Hematopoietic multipotent progenitor cell treated with erythropoietin and hydrocortisone succinate and interleukin-3 and kit ligand, for 15 days (in vitro differentiated cells): ENCODE results near the gene RNASE4.
"Not testable (repeated sequence)": the region's sequence is repeated elsewhere in the genome, so short reads cannot be mapped to it uniquely, and the experiment has no call there.

Experiments
- DNase-seq: peaks from one replicate; pipeline ENCODE4 v3.0.0-alpha.2; 2015; ENCODE audit warnings: low spot score

Gene RNASE4

DNA sequence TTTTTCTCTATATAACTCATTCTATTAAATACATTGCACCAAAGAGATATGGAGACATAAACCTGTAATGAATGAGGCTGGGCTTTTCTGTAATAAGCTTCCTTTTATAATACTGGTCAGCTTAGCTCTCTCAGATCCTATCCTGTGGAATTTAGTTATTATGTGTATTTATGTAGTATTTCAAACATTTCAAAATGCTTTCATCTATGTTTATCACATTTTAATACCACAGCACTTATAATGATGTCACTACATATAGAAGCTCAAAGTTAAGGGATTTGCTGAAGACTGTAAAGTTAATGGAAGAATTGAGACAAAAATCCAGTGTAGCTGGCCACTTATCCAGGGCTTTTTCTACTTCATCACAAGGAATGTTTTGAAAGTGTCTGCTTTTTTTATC is 15.6 kb downstream of the RNASE4 start:
- DNase-seq: no peak

DNA sequence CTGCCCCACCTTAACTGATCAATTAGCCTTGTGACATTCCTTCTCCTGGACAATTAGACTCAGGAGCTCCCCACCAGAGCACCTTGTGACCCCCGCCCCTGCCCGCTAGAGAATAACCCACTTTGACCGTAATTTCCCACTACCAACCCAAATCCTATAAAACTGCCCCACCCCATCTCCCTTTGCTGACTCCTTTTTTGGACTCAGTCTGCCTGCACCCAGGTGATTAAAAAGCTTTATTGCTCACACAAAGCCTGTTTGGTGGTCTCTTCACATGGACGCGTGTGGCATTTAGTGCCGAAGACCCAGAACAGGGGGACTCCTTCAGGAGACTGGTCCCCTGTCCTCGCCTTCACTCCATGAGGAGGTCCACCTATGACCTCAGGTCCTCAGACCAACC is 16.6 kb downstream of the RNASE4 start:
- not testable (repeated sequence) for DNase-seq

DNA sequence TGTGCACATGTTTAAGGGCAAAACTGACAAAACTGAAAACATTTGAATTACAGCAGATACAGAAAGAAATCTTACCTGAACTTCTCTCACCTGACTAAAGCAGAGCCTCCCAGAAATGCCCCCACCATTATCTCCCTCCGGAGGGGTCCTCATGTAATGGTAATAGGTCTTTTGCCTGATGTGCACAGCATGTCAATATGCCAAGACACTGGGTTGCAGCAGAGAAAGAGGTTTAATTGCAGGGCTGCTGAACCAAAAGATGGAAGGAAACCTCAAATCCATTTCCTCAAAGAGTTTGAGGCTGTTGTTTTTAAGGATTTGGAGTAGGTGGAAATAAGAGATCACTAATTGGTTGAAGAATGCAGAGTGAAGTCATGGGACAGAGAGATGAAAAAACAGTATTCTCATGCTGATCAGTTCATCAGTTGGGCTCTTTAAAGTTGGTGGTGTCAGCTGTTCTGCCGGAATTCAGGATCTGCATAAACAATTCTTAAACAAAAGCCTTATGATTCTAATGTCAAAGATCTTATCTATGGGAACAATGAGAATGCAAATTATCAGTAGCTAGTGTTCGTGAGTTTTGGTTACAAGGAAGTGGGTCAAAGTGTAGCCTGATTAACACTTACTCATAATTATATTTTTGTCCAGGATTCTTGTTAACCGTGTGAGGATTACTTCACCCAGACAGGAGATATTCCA is 22.4 kb downstream of the RNASE4 start:
- DNase-seq: no peak

DNA sequence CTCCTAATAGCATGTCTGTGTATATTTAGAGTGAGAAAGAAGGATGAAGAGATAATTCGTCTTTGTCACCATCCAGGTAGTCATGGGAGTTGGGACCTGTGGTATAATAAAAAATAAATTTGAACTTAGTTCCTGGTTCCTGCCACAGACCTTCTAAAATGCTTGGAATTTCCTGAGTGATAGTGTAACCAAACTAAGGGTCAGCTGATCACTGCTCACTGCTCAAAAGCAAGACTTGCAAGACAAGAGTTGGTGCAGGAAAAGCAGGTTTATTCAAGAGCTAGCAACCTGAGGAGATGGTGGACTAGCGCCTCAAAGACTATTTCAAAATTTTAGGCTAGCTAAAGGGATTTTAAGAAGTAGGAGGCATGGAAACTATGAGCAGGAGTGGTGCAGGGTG is 23.3 kb downstream of the RNASE4 start:
- DNase-seq: no peak

DNA sequence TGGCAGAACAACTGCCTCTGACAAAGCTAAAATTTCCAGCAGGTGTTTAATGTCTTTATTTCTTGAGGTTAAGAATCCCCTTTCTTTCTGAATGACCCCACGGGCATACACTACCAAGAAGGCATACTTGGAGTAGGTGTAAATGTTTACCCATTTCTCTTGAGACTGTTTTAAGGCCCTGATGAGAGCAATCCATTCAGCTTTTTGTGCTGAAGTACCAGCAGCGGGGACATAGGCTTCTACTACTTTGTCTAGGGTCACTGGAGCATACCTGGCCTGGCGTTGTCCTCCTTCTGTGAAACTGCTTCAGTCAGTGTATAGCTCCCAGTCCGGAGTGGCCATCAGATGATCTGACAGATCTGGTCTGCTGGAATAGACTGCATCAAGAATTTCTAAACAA is 26.9 kb downstream of the RNASE4 start:
- peak; percentile 35 for DNase-seq

DNA sequence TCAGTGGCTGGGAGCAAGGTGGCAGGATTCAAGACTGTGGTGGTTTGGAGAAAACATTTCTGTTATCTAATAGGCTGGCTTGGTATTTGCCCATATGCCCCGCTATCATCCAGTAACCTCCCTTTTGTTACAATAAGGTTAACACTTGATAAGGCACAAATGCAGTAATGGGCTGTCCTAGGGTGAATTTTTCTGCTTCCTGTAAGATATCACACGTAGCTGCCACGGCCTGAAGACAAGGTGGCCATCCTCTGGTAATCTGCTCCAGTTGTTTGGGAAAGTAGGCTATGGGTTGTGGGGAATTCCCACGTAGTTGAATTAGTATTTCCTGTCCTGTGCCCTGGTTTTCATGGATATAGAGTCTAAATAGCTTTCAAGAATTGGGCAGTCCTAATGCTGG is 27.3 kb downstream of the RNASE4 start:
- peak; percentile 70 for DNase-seq

DNA sequence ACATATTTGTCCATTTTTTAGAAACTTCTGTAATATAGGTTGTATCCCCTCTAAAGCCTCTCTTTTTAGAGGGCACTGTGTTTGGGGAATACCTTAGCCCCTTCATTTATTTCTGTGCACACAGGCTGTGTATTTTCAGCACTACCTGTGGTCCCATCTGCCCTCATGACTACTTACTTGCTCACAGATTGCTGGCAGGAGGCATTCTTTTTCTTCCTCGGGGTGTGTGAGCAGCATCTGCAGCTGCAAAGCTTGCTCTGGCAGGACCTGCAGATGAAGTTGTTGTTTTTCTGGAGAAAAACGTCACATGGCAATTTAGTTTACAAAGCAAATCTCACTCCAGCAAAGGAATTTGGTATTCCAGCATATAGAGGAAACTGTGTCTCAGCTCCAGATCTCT is 28.5 kb downstream of the RNASE4 start:
- DNase-seq: no peak

DNA sequence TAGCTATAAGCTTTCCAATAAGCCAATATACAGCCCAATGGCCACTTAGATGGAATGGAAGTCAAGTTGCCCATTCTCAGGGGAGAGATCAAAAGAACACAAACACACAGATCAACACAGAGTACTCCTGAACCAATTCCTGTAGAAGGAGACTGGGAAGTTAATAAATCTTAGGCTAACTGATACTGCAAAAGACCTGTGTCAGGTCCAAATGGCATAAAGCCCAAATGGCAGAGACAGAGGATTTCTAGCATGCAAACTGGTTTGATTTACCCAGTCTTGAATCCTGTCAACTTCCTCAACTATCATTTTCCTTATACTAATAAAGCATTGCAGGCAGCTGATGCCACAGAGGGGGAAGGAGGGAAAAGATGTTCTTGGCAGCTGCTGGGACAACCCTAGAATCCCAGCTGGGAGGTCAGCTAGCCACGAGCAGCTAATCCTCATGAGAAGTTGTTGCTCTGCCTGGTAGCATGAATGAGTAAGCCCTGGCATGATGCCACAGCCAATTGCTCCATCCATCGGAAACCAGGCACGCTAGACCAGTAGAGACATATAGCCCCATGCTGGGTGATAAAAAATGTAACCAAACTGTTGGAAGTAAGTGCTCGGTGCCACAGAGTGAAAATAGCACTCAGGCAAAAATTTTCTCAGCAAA is 30.4 kb downstream of the RNASE4 start:
- no peak for DNase-seq

DNA sequence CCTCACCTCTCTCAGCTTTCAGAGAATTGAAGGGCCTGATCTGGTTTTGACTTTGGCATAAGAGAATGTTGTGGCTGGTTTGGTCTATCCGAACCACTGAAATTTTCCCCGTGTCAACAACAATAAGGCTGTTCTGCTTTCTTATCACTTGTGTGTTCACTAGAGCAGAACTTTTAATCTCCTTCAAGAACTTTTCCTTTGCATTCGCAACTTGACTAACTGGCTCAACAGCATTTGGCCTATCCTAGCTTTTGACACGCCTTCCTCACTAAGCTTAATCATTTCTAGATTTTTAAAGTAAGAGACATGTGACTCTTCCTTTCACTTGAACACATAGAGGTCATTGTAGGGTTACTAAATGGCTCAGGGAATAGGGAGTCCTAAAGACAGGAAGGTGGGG is 35.4 kb downstream of the RNASE4 start:
- DNase-seq: no peak

DNA sequence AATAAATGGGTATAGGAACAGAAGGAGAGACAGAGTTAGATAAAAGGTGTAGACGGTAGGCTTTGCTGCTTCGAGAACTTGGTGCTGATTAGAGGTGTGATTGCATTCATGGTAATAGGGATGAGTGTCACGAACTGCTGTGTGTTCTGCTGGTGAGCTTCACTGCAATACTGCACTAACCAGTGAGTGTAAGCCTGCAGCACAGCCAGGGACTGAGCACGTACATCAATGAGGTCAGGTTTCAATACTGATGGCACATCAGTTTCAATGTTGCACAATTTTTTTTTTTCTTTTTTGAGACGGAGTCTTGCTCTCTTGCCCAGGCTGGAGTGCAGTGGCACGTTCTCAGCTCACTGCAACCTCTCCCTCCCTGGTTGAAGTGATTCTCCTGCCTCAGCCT is 36.4 kb downstream of the RNASE4 start:
- DNase-seq: no peak

DNA sequence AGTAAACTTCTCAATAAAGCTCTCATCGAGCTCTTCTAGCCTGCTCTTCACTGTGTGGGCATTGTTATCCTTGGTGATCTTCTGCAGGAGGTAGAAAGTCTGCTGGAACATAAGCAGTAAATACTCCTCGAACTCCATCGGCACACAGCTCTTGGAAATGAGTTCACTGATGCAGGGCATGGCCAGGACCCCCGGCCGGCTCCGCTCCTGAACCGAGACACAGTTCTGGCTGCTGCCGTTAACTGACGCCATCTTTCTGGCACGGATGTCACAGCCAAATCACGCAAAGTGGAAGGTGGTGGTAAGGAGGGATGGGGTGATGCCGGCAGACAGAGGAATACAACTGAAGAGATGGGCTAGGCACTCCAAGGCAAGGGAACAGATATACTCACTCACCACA is 37.7 kb downstream of the RNASE4 start:
- DNase-seq: no peak

DNA sequence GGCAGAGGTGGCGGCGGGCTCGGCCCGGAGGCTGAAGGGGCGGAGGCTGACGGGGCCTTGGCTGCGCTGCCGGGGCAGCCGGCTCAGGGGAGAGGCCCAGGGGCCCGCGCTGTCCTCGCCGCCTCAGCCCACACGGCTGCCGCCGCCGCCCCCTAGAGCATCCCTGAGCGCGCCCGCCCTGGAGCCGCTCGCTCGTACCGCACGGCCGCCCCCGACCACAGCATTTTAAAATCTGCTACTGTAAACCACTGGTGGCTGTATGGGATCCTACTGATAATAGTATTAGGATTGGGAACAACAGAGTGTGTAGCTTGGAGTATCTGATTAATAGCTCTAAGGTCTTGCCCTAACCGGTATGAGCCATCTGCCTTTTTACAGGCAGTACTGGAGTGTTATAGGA is 39.1 kb downstream of the RNASE4 start:
- DNase-seq: no peak

DNA sequence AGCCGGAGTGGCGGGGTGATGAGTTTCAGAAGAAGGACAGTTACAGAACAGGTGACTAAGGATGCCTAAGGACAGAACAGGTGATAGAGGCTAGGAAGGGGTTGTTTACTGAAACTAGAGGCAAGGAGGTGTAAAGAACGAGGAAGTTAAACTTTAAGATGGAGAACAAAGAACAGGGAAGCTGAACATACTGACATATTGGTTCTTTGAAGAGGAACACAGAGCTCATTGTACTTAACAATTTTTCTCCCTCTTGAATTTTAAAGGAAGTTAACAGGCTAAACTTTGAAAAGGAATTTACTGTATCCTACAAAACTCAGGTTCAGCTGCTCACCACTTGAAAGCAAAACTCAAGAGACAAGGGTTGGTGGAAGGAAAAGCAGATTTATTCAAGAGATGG is 41.8 kb downstream of the RNASE4 start:
- DNase-seq: not testable (repeated sequence)

DNA sequence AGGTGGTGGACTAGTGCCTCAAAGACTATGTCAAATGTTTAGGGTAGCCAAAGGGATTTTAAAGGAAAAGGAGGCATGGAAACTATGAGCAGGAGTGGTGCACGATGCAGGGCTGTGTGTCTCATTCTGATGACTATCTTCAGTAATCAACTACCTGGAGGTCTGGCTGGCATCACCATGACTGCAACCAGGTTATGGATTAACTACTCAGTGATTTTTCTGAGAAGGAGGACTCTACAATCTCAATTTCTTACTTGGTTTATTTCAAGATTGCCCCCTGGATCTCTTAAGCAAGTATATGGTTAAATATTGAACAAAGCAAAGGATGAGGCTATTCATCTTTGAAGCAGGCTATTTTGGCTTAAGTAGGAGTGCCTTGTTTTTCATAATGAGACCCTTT is 42.2 kb downstream of the RNASE4 start:
- no peak for DNase-seq

DNA sequence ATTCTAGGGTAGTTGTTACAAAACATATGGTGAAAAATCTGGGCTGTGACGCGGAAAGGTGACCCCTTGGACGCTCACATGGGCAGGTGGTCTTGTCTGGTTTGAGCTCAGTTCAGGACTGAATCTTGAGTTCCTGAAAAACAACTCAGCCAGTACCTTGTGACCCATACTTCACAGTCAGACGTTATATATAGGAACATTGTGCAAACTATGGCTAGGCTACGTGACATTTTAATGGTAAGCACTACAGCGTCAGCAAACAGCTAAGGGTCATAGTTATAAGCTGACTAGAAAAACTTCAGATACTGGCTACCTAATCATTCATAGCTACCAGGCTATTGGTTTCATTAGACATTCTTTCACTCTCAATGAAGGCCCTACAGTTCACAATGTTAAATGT is 46.5 kb downstream of the RNASE4 start:
- no peak for DNase-seq

DNA sequence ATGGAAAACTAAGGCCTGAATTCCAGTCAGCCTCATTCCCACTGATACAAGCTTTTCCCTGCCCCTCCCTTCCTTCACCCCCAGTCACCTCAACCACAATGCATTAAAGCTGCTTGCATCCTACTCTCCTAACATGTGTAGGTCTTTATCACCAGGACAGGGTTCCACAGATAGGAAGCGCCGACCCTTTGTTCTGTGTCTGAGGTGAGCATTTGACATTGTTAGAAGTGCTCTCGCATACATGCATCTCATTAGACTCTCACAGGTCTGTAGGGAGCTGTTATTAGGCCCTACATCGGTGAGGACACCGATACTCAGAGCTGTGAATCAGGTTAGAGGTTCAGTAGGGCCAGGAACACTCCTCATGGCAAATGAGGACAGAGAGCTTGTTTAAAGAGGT is 48.1 kb downstream of the RNASE4 start:
- no peak for DNase-seq

DNA sequence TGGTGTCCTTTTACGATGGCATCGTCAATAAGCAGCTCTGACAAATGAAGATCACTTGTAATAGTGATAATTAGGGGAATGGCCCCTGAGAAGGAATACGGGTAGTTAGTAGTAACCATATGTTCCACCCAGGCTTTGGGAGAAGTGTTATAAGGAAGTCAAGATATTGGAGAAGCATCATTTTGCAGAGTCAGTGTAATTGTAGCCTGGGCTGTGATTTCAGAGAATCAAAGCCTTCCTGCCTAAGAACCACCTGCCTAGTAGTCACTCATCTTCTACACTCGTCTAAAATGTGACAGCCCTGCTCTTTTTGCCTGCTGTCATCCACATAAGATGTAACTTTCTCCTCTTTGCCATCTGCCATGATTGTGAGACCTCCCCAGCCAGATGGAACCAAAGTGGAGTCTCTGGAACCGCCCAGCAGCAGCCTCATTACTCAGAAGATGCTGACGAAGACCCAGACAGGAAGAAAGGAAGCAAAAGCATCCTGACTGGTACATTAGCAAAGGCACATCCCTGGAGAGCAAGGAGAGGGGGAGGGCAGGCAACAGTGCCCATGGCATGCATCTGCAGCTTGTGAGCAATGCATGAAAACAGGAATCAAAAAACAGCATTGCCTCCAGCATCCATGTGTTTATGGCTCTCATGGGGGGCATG is 48.7 kb downstream of the RNASE4 start:
- DNase-seq: no peak

DNA sequence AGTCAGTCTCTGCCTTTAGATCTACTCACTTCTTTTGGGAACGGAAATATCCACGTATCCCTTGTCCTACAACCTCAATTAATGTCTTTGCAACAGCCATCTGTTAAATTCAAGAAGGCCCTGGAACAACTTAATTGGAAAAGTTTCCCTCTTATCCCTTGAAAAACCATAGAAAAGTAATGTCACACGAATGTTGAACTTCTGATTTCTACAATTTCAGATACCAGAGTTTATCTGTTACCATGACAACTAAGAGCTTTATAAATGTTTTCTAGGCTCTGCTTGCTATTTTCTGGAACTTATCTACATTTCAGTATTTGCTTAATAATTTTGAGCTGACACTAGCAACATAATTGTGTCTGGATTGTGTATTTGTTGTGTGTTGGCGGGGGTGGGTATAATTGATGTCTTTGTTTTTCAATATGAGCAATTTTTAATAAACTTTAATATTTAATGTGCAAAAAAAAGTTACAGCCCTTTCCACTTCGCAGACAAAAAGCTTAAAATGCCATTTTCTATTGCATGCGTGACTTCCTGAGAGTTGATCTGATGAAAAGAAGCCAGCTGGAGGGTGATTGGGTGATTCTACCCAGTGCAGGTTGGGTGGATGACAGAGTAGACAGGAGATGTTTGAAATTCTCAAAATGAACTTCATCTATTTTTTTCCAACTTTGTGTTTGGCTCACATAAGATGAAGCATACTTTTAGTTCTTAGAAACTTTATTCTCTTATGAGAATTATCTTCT is 49.5 kb downstream of the RNASE4 start:
- DNase-seq: no peak

DNA sequence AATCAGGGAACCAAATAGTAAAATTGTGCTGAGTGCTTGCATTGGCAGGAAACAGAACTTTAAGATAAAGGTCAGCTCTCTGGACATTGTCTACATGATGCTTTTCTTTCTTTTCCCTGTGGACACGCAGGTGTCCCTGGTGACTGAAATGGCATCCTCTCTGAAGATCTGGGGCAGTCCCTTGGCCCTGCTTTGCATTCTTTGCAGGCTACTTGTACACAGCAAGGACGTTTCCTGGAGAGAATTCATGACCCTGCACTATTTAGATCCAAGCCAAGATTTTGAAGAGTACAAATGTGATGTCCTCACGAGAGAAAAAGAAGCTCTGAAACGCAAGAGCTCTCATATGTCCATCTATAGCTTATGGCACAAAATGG is 50.1 kb downstream of the RNASE4 start:
- DNase-seq: no peak

DNA sequence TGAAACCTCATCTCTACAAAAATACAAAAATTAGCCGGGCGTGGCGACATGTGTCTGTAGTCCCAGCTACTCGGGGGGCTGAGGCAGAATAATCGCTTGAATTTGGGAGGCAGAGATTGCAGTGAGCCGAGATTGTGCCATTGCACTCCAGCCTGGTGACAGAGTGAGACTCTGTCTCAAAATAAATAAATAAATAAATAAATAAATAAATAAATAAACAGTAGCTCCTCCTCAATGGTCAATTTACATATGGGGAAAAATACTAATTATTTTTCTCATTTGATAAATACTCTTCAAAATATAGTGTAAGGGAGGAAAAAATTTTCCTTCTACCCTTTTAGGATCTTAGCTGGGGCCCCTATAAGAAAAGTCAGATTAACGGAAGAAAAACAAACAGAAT is 53.9 kb downstream of the RNASE4 start:
- DNase-seq: not testable (repeated sequence)

DNA sequence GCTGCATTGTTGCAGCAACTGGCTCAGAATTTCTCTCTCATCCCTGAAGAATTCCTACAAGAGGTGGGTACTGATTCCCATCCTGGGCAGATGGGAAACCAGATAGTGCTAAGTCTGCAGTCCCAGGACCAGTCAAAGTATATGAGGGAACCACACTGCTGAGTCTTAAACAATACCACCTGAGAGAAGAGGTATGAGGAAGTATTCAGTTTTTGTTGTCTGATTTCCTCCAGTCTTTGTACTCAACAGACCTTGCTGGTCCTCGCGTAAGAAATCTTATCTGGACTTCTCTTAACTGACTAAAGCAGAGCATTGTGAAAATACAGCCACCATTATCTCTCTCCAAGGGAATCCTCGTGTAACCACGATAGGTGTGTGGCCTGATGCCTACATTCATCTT is 57.8 kb downstream of the RNASE4 start:
- DNase-seq: no peak

DNA sequence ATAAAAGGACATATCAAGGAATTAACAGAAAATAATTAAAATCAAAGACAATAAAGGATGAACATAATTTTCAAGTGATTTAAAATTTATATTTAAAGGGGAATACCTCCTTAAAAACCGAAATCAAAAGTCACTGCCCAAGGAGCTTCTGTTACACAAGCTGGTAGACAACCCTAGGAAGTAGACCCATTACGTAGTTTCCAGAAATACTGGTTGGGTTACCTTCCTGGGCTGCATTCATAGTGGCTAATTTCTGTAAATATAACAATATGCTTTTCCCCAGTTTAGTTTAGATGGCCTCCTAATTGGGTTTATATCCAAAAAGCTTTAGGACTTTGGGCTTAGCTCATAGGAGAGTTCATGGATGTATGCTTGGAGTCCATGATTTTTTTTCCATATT is 59.2 kb downstream of the RNASE4 start:
- DNase-seq: no peak
